Left renal pelvis (tissue), 4 donors: ENCODE measurements around the gene CEMIP2. TPM values are rescaled to one million over a fixed set of nuclear protein-coding genes. Genes with fewer than 3 reads are reported as not detected.
"Not testable (repeated sequence)": the region's sequence is repeated elsewhere in the genome, so short reads cannot be mapped to it uniquely, and the experiment has no call there.

Experiments used
- DNase-seq, 4 donors: peaks; one replicate each; pipeline ENCODE4 v3.0.0-alpha.2; 2013; ENCODE audit warnings: low read depth in 4 of 4, low spot score in 3 of 4
- polyA plus RNA-seq, 4 donors: library from polyadenylated mRNA; unstranded; fragments of 120-200 nt; gene quantifications; one replicate each; pipeline ENCODE4 v1.2.1, GENCODE V29; 2013; ENCODE audit not compliant: insufficient read length in 4 of 4

The CEMIP2 gene
- polyA plus RNA-seq, 4 donors: 16.2 to 35.1 (median 27.5) TPM

DNA sequence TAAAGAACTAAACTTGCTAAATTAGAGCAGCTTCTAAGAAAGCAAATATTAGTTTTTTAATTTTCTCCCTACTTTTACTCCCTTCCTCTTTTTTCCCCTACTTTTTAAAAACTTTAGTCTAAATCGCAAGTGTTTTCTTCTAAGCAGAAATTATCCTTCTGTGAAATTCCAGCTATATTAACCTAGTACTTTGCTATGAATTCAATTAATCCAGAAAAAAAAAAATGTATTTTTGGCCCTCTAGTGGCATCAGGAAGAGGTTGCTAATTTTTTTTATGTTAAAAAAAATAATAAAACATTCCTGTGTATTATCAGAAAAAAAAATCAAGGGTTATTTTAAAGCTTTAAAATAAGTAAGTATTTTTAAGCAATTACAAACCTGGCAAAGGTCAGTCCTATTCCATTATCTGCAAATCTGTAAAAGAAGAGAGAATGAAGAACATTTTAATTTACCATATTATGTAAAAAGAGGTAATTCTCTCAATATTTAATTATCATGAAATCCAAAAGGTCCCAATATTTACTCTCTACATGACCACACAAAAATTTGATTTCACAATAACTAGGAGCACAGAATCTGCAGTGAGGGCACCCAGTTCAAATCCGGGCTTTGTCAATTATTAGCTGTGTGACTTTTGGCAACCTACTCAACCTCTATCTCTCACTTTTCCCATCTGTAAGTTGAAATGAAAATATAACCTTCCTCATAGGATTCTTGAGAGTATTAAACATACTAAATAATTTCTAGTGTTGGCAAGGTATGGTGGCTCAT, 52.0 kb downstream of the CEMIP2 start:
- DNase-seq: no peak

DNA sequence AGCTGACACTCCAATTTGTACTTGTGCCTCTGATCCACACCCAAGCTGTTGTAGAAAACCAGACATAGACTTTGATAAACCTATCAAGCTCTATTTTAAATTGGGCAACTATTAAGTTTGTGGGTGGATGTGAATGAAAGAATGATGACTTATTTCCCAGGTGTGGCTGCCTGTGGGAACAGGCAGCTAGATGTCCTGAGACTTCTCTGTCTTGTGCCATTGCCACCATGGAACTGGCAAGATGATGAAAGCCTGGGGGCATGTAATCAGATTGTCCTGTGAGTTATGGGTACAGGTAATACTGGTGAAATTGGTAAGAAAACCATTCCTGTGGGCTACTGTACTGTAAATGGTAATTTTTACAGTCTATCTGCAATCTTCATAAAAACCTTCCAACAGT, 57.5 kb downstream of the CEMIP2 start:
- no peak for DNase-seq

DNA sequence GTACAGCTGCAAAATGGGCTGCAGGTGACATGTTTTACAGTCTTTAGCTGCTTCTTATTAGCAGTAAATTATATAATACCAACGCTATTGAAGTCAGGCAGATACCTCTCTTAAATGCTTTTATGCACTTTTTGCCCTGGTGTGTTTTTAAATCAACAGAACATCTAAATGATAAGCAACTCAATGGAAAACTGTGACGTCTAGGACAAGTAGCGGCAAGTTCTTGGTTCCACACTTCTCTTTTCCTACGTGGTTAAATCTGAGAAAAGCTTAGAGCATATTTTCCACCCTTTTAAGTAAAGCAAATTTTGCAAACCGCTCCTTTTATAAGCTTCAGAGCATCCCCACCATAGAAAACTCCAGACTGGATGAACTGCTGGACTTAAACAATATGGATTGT, 58.1 kb downstream of the CEMIP2 start:
- DNase-seq: no peak

DNA sequence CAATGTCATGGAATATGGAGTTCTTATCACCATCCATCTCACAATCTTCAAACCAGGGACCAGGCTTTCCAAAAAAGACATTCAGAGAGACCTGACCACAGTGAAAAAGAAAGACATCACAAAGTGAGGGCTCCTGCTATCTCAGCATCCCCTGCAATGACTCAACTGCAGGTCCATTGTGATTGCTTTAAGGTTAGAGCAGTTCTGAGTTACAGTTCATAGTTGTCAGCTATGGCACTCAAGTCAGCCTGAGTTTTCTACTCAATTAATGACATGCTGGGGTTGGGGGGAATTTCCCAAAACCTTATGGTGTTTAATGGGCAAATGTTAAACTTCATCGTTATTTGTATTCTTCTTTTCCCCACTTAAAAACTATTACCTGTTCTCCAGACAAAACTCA, 58.9 kb downstream of the CEMIP2 start:
- DNase-seq: no peak

DNA sequence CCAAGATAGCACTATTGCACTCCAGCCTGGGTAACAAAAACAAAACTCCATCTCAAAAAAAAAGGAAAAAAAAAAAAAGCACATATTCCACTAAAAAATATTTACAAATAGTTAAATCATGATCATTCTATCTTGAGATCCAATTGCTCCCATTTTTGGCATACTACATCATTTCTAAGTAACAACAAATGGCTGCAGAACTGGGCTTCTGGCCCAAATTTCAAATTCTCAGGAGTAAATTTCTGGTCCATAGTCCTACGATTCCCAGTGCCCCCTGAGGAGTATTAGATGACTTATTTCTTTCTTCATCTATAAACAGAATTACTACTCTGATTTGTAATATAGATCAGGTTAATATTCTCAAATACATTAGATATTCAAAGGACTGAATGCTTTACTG, 62.1 kb downstream of the CEMIP2 start:
- no peak for DNase-seq

DNA sequence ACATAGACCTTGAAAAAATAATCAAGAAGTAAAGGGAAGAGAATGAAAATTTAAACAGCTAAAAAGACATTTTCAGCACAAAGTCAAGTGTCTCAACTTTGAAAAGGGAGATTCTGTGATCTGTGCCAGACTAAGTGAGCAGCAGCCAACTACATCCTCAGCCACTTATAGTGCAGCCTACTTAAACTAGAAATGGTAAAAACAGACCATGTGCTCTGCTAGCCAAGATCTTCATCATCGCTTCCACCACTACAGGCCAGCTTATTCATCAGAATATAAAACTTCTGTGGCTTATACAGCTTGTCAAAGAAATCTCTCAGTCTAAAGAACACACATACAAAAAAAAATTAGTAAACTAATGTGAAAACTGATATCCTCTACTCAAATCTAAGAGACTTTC, 63.5 kb downstream of the CEMIP2 start:
- no peak for DNase-seq

DNA sequence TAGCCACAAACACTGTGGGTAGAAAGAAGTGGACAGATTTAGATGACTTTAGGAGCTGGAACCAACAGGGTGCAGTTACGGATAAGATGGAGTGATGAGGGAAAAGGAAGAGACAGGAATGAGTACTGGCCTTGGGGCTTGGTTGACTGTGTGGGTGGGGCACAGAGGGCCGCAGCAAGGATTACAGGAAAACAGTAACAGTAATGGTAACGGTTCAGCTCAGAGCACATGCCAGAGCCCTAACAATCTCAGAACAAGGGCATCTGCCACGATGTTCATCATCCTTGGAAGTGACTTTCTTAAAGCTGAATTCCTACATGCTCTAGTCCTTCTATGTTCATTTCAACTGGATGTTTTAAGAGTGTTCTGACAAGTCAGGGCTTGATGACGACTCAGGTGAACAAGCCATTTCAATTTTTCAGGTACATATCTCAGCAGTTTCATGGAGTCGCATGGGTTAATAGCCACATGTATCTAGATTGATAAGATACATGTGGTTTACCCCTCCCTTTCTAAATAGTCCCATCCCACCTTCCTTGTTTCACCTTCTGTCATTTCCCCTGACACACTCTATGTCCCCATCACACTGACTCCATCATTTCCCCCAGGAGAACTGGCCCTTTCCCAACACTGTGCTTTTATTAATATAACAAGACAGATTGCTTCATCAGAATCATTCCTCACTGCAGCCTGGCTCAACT, 65.0 kb downstream of the CEMIP2 start:
- DNase-seq: no peak

DNA sequence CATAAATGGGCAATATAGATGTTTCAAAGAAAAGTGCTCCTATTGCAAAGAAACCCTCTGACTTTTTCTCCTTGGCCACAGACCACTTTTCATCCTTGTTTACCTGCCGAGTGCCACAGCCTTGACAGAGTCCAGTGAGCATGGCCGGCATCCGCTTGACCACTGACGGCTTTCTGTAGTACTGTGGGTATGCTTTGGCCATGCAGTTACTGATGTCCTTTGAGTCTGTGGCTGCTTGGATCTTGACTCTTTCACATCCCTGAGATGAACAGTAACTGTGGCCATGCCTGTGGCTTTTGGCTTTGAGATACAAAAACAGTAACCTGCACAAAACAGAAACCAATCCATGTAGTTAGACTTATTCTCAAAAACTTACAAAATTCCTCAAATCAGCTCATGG, 70.4 kb downstream of the CEMIP2 start:
- DNase-seq: no peak

DNA sequence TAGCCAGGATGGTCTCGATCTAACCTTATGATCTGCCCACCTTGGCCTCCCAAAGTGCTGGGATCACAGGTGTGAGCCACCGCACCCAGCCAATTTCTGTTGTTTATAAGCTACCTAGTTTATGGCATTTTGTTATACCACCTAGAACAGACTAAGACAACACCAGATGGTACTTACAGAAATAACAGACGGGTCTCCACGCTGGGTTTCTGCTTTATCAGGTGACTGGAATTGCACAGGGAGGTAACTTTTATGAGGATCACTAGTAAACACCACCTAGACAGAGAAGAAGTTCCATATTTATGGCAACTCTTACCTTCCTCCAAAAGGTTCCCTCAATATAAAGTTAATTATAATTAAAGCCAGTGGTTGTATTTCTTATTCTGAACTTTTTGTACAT, 74.0 kb downstream of the CEMIP2 start:
- no peak for DNase-seq

DNA sequence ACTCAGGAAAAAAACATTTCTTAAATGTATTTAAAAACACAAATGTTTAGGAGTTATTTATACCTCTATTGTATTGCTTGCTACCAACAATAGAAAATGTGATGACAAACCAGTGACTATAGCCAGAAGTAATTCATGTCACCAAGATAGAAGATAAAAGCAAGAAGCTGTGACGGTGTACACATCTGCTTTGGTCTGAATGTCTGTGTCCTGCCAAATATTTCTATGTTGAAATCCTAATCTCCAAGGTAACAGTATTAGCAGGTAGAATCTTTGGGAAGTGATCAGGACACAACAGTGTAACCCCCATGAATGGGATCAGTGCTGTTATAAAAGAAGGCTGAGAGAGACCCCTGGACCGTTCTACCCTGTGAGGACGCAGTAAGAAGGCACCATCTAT, 74.7 kb downstream of the CEMIP2 start:
- no peak for DNase-seq

DNA sequence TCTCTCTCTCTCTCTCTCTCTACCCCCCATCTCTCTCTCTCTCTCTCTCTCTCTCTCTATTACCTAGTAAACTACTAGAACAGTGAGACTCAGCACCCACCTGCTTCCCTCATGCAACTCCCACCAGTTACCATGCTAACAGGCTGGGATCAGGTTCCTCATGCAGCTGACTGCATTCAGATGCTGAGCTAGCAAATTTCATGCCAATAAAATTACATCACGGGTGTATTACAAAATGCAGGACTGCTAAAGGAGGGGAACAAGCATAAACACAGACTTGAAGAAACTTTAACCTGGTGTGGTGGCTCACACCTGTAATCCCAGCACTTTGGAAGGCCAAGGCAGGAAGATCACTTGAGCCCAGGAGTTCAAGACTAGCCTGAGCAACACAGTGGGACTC, 76.0 kb downstream of the CEMIP2 start:
- no peak for DNase-seq

DNA sequence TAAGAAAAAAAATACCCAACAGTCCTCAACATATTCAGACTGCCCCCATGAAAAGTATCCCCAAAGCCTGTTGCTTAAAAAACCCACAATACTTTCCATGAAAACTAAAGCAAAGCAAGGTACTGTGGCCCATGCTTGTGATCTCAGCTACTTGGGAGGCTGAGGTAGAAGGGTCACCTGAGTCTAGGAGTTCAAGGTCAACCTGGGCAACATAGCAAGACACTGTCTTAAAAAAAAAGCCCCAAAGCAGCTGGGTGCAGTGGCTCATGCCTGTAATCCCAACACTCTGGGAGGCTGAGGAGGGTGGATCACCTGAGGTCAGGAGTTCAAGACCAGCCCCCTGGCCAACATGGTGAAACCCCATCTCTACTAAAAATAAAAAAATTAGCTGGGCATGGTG, 76.7 kb downstream of the CEMIP2 start:
- not testable (repeated sequence) for DNase-seq

DNA sequence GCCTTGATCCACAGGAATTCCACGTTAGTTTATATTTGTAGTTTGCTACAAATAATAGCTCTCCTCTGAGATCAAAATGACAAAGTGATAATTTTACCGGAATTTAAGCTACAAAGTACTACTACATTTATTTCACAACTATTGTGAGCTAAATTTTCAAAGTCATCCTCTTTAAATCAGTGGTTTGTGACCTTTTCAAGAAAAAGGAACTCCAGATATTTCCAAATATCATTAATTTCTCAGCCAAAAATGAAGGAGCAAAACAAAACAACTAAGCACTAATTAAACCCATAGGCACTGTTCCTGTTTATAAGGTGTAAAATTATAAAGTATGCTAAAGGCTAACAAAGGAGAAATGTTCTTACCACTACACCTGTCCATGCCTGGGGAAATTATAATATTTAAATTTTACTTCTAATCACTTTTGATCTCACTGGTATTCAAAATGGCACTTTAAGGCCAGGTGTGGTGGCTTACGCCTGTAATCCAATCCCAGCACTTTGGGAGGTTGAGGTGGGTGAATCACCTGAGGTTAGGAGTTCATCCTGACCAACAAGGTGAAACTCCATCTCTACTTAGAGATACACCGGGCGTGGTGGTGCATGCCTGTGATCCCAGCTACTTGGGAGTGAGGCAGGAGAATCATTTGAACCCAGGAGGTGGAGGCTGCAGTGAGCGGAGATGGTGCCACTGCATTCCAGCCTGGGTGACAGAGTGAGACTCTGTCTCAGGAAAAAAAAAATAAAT, 77.5 kb downstream of the CEMIP2 start:
- no peak for DNase-seq

DNA sequence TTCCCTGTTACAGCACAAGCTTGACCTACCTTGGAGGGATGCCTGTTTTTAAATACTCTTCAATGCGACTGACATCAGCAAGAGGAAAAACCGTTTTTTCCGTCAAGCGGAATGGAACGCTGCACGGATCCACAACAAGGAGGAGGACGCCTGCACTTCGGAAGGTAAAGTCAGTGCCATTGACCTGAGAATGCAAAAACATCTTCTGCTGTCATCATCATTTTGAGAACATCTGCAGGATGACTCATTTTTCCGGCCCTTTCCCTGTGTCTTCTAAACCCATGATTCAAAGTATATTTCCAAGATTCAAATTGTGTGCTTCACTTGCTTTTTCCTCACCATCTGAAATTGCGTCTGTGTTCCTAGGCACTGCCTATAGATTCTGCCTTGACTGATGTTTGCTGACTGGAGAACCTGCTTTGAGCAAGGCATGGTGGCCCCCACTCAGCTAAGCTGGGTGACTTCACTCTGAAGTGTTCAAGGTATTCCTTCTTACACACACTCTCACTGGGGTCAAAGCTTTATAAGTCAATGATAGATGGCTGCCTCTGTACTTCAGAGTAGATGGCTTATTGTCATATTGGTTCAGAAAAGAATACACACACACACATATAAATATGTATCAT, 78.1 kb downstream of the CEMIP2 start:
- DNase-seq: no peak

DNA sequence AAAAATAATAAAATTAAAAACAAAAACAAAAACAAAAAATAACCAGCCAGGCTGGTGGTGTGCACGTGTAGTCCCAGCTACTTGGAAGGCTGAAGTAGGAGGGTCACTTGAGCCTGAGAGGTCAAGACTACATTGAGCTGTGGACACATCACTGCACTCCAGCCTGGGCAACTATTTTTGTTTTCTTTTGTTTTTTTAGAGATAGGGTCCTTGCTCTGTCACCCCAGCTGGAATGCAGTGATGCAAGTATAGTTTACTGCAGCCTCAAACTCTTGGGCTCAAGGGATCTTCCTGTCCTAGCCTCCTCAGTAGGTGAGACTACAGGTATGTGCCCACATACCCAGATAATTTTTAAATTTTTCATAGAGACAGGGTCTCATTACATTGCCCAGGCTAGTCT, 80.6 kb downstream of the CEMIP2 start:
- DNase-seq: no peak

DNA sequence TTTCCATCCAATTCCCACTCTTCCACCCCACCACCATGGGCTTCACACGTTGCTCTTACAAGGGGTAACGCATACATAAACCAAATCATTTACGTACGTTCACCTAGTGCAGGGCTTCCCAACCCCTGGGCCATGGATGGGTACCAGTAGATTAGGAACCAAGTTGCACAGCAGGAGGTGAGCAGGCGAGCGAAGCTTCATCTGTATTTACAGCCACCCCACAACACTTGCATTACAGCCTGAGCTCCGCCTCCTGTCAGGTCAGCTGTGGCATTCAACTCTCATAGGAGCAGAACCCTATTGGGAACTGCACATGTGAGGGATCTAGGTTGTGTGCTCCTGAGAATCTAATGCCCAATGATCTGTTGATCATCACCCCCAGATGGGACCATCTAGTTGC, 82.3 kb downstream of the CEMIP2 start:
- no peak for DNase-seq

DNA sequence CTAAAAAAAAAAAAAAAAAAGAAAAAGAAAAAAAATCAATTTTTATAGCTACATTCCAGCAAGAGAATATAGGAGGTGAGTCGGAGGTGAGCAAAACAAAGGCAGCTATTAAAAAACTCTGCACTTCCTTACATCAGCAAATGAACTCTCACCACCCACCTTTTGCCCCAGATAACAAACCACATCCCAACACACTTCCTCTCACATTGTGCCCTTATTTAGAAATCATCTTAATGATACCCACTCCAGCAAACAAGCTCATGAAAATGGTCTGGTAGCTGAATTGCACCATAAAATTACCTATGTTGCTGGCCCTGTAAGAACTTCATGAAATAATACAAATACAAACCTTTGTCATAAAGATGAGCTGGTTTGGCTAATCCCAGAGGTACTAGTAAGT, 82.9 kb downstream of the CEMIP2 start:
- no peak for DNase-seq

DNA sequence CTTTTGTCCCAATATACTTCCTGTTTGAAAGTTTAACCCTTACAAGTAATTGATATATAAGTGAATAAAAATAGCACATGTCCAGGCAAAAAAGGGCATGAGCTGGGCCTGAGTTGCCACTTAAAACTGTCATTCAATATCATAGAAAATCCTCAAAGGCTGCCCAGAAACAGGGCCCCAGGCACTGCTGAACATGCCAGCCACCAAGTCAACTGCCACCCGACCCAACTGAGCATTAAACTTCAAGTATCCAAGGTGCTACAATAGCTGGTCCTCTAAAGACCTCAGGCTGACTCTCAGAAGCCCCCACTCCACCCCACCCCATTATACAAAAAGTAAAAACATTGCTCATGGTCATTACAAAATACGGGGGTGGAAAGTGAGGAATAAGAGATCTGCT, 83.7 kb downstream of the CEMIP2 start:
- DNase-seq: no peak

DNA sequence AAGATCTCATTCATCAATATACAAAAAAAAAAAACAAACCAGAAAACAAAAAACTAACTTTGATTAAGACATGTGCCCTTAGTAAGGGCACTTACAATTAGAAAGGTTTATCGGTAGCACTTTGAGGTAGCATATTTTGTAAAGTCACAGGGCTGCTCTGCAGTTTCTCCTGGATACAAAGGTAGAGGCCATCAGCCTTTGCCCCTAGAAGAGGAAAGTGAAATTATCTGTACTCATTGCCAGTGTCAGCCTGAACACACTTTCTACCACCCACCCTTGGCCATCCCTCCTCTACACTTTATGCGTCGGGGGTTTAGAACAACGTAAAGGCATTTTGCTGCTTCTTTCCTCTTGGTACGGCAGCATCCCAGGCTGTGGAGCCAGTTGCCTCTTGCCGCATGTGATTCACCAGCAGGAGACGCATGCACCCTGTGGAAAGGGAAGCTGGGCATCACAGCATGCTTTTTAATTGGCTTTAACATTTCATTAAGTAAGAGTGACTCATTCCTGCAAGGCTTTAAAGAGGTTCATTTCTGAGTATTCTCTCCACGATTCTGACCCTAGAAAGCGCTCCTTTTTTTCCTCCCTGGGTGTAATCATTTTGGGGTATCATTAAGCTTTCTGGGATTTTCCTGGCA, 84.6 kb downstream of the CEMIP2 start:
- no peak for DNase-seq

DNA sequence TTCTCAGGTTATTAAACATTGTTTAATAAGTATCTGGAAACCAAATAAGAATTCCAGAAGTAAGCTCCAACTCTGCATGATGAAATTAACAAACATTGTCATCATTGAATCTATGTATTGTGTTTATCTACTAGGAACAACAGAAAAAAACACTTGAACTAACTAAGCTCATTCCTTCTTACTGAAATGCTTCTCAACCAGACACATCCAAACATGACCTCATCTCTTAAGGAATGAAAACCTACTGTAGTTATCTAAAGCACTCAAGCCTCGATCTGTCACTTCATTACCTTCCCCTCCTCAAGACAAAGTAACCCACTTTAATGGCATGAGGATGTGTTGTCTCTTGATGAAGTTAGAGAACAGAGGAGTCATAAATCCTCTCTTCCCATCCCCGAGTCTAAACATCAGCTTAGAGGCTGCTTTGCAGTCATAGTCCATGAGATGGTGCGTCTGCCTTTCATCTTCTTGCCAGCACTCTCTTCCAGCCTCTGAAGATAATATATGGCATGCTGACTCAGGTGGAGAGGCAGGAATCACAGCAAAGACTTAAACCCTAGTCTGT, 86.5 kb downstream of the CEMIP2 start:
- DNase-seq: no peak
